Measurements from ENCODE around the gene KLF13.

DNA sequence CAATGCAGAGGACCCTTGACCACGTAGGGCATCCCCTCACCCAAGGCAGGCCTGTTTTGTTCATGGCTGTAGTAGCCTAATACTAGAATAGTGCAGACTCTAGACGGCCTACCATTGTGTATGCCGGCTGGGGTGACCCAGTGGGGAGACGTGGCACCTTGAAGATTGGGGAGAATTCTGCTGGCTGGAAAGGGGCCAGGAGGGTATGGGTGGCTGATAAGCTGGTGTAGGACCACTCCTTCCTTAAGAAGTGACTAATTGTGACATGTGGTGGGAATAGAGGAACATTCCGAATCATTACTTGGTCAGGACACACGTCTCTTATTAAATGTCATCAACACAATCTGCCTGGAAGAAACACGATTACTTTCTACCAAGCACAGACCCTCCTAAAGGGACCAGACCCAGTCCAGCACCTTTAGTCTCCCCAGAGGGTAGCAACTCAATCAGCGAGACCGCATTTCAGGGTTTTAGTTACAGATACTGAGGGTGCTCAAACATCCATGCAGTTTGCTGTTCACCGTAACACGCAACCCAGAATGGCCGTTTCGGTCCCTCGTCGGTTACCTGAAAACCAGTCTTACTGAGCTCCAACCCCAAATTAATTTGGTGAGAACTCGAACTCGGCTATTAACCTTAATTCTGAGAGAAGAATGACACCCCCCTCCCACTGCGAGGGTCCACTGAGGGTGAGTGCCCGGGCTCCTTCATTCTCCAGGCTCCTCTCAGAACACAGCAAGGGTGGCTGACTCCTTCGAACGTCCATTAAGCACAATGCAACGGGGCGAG lies 1.6 kb upstream of the KLF13 start:
- TF ChIP-seq, protein P1, sequence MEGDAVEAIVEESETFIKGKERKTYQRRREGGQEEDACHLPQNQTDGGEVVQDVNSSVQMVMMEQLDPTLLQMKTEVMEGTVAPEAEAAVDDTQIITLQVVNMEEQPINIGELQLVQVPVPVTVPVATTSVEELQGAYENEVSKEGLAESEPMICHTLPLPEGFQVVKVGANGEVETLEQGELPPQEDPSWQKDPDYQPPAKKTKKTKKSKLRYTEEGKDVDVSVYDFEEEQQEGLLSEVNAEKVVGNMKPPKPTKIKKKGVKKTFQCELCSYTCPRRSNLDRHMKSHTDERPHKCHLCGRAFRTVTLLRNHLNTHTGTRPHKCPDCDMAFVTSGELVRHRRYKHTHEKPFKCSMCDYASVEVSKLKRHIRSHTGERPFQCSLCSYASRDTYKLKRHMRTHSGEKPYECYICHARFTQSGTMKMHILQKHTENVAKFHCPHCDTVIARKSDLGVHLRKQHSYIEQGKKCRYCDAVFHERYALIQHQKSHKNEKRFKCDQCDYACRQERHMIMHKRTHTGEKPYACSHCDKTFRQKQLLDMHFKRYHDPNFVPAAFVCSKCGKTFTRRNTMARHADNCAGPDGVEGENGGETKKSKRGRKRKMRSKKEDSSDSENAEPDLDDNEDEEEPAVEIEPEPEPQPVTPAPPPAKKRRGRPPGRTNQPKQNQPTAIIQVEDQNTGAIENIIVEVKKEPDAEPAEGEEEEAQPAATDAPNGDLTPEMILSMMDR (IDR thresholded peaks at IDR 0.05; ENCODE audit: low read length): no peak
- no peak for TF ChIP-seq EZH2 (IDR thresholded peaks at IDR 0.05; ENCODE audit: borderline replicate concordance, low read length)

Data from OCI-LY1 (cell line).